Neural cell (in vitro differentiated cells): ENCODE results near the gene MICB. TPM values are rescaled to one million over a fixed set of nuclear protein-coding genes. Genes with fewer than 3 reads are reported as not detected.

ENCODE experiments used
- H2AFZ ChIP-seq: fragments of 200-600, 300-800 bp; sonication (generic), shearing (Covaris generic); 2 replicates; pipeline ENCODE4 v1.6.0; 2014; ENCODE audit warnings: low read depth, mild to moderate bottlenecking, antibody characterized with exemption, low read length, moderate library complexity
- H3F3A ChIP-seq: fragments of 200-600 bp; shearing (Covaris generic); 2 replicates; pipeline ENCODE4 v1.6.1; 2016; ENCODE audit warnings: mild to moderate bottlenecking, moderate library complexity, mixed read lengths, antibody characterized with exemption, low read length; ENCODE audit not compliant: insufficient read depth, poor library complexity, severe bottlenecking
- H3K27ac ChIP-seq: fragments of 200-600, 300-800 bp; sonication (generic), shearing (Covaris generic); 2 replicates; pipeline ENCODE4 v1.5.1; 2014; ENCODE audit warnings: mild to moderate bottlenecking, low read length, moderate library complexity
- H3K27me3 ChIP-seq: fragments of 300-800, 200-600 bp; sonication (generic), shearing (Covaris generic); 2 replicates; pipeline ENCODE4 v1.6.0; 2014; ENCODE audit warnings: mild to moderate bottlenecking, low read depth, low read length, moderate library complexity; ENCODE audit not compliant: insufficient read depth
- H3K36me3 ChIP-seq: fragments of 300-800, 200-600 bp; sonication (generic), shearing (Covaris generic); 2 replicates; pipeline ENCODE4 v1.5.1; 2014; ENCODE audit warnings: mild to moderate bottlenecking, antibody characterized with exemption, low read length, moderate library complexity; ENCODE audit not compliant: insufficient read depth
- H3K4me2 ChIP-seq: fragments of 300-800, 200-600 bp; sonication (generic), shearing (Covaris generic); 2 replicates; pipeline ENCODE4 v1.6.0; 2014; ENCODE audit warnings: mild to moderate bottlenecking, low read length
- H3K4me3 ChIP-seq: fragments of 300-800, 200-600 bp; sonication (generic), shearing (Covaris generic); 2 replicates; pipeline ENCODE4 v1.5.1; 2014; ENCODE audit warnings: mild to moderate bottlenecking, low read length, moderate library complexity
- H3K79me2 ChIP-seq: fragments of 200-600 bp; shearing (Covaris generic); replicated peaks from 2 replicates; pipeline ENCODE4 v1.6.0; 2014; ENCODE audit warnings: mild to moderate bottlenecking, low read length, moderate library complexity; ENCODE audit not compliant: insufficient read depth
- H3K9ac ChIP-seq: fragments of 300-800, 200-600 bp; sonication (generic), shearing (Covaris generic); 2 replicates; pipeline ENCODE4 v1.6.1; 2016; ENCODE audit warnings: mild to moderate bottlenecking, low read length, mixed read lengths
- H3K9me2 ChIP-seq: fragments of 200-600 bp; shearing (Covaris generic); 2 replicates; pipeline ENCODE4 v1.6.1; 2016; ENCODE audit warnings: mild to moderate bottlenecking, low read length, mixed read lengths; ENCODE audit not compliant: insufficient read depth
- H3K9me3 ChIP-seq: fragments of 200-600, 300-800 bp; sonication (generic), shearing (Covaris generic); 2 replicates; pipeline ENCODE4 v1.6.1; 2016; ENCODE audit warnings: mild to moderate bottlenecking, mixed run types, low read length, moderate library complexity, mixed read lengths
- H4K20me1 ChIP-seq: fragments of 200-600 bp; shearing (Covaris generic); 2 replicates; pipeline ENCODE4 v1.6.1; 2016; ENCODE audit warnings: mild to moderate bottlenecking, mixed run types; ENCODE audit not compliant: insufficient read depth
- CTCF ChIP-seq: fragments of 450-650 bp; IDR thresholded peaks from 2 replicates; pipeline ENCODE4 v1.5.1; 2014; ENCODE audit warnings: antibody characterized with exemption, mild to moderate bottlenecking, moderate library complexity; ENCODE audit not compliant: poor library complexity, severe bottlenecking
- EP300 ChIP-seq: fragments of 450-650 bp; conservative IDR thresholded peaks from 2 replicates; pipeline ENCODE4 v1.6.1; 2014; ENCODE audit warnings: antibody characterized with exemption, mild to moderate bottlenecking, moderate library complexity; ENCODE audit not compliant: poor library complexity, severe bottlenecking
- EZH2 ChIP-seq: fragments of 200-600, 300-800 bp; shearing (Covaris generic), sonication (generic); IDR thresholded peaks from 2 replicates; pipeline ENCODE4 v1.6.1; 2014; ENCODE audit warnings: antibody characterized with exemption, low read length, borderline replicate concordance, mild to moderate bottlenecking; ENCODE audit not compliant: insufficient read depth, poor library complexity, severe bottlenecking
- MXI1 ChIP-seq: fragments of 450-650 bp; conservative IDR thresholded peaks from 2 replicates; pipeline ENCODE4 v1.6.1; 2014; ENCODE audit warnings: antibody characterized with exemption, mild to moderate bottlenecking; ENCODE audit not compliant: poor library complexity, severe bottlenecking
- POLR2AphosphoS5 ChIP-seq: IDR thresholded peaks from 2 replicates; pipeline ENCODE4 v1.6.1; 2012
- RAD21 ChIP-seq: fragments of 450-650 bp; conservative IDR thresholded peaks from 2 replicates; pipeline ENCODE4 v1.6.1; 2014; ENCODE audit warnings: antibody characterized with exemption, mild to moderate bottlenecking, moderate library complexity
- REST ChIP-seq: IDR thresholded peaks from 2 replicates; pipeline ENCODE4 v1.6.1; 2012; ENCODE audit warnings: borderline replicate concordance
- SMC3 ChIP-seq: fragments of 450-650 bp; conservative IDR thresholded peaks from 2 replicates; pipeline ENCODE4 v1.6.1; 2014; ENCODE audit warnings: antibody characterized with exemption, mild to moderate bottlenecking, moderate library complexity; ENCODE audit not compliant: poor library complexity
- TAF1 ChIP-seq: IDR thresholded peaks from 2 replicates; pipeline ENCODE4 v1.6.1; 2012; ENCODE audit warnings: low read depth
- polyA plus RNA-seq: library from polyadenylated mRNA; depleted of rRNA; stranded (reverse); fragments of >200 nt; gene quantifications from 2 replicates; pipeline ENCODE4 v1.2.3, GENCODE V29; 2014

MICB gene
- polyA plus RNA-seq, 1 donor from 2014 or later, result not detected

- H3K27ac ChIP-seq, result no peak overlapping the region
- no peaks in the 10 kb centered on the region for H3K79me2 ChIP-seq
- no peak for TF ChIP-seq POLR2AphosphoS5
- TF ChIP-seq REST, result no peak
- TF ChIP-seq RAD21, result no peak
- no peak for TF ChIP-seq TAF1
- no peak for TF ChIP-seq CTCF
- TF ChIP-seq SMC3, result no peak
- no peak for TF ChIP-seq MXI1
- TF ChIP-seq EZH2, result no peak
- TF ChIP-seq EP300, result no peak
- no peak overlapping the region for H3K4me3 ChIP-seq
- H3K36me3 ChIP-seq, result no peaks in the 10 kb centered on the region
- no peak overlapping the region for H3K4me2 ChIP-seq
- H3K27me3 ChIP-seq, result no peaks in the 10 kb centered on the region
- H3F3A ChIP-seq, result no peaks in the 10 kb centered on the region
- no peaks in the 10 kb centered on the region for H4K20me1 ChIP-seq
- H3K9me3 ChIP-seq, result no peaks in the 10 kb centered on the region
- H3K9ac ChIP-seq, result no peak overlapping the region
- no peaks in the 10 kb centered on the region for H3K9me2 ChIP-seq
- no peak overlapping the region for H2AFZ ChIP-seq
Observed at GRCh38 chr6:31465718-31466117, 32.2 kb upstream of the MICB start.

- no peak overlapping the region for H3K9ac ChIP-seq
- H3K27ac ChIP-seq, result no peak overlapping the region
- no peaks in the 10 kb centered on the region for H3K9me2 ChIP-seq
- TF ChIP-seq EP300 (no peak), TAF1 (no peak), EZH2 (no peak), CTCF (no peak), POLR2AphosphoS5 (no peak), RAD21 (no peak), REST (no peak), SMC3 (no peak)
- no peak overlapping the region for H3K4me3 ChIP-seq
- no peaks in the 10 kb centered on the region for H3F3A ChIP-seq
- no peaks in the 10 kb centered on the region for H3K27me3 ChIP-seq
- no peak overlapping the region for H3K4me2 ChIP-seq
- no peaks in the 10 kb centered on the region for H4K20me1 ChIP-seq
- no peaks in the 10 kb centered on the region for H3K36me3 ChIP-seq
- no peak overlapping the region for H2AFZ ChIP-seq
- no peaks in the 10 kb centered on the region for H3K79me2 ChIP-seq
- H3K9me3 ChIP-seq, result no peaks in the 10 kb centered on the region
Observed at GRCh38 chr6:31466466-31466865, 31.5 kb upstream of the MICB start.
